Heart left ventricle (tissue), 13 donors: Measurements from ENCODE around the gene ITPR2.

Experiments used
- POLR2A ChIP-seq, 2 donors: fragments of 450-650 bp; IDR thresholded peaks; one replicate each; pipeline ENCODE4 v1.6.1; 2017; ENCODE audit warnings: antibody characterized with exemption in 2 of 2, mild to moderate bottlenecking in 2 of 2, moderate library complexity in 2 of 2
- TF ChIP-seq, protein P1 (sequence below), 12 donors: fragments of 200-600 bp; sonication (generic) in 4 of 12; IDR thresholded peaks; one replicate each; pipeline versions ENCODE4 v1.5.0 to v1.8.0; 2018 to 2022; ENCODE audit warnings: antibody characterized with exemption in 12 of 12, mild to moderate bottlenecking in 5 of 12
- donor health status: ischemic (EF 13 %, LVEDD 7.1; RV severe dilation, severe dysfunction).
- donor health status: DM: no; HTN: yes; CAD: no.
- donor health status: DM: no; HTN: no; CAD: no.
- donor health status: ischemic (EF 25% LVEDD 6.9; RV normal size, moderate dysfunction).
- donor health status: ischemic (EF 25% LVEDD 5.7; RV mildly dilated, moderate dysfunction).
- donor health status: ischemic (EF 35%, LVEDD 5.7; RV mildly dilated, moderate dysfunction).
- donor health status: nonischemic (EF 11% LVEDD 7.7; RV severe dilation, severe dysfunction).
- donor health status: DM: yes; HTN: yes; CAD: no.
- donor health status: PGD.
- donor health status: ischemic (EF 29% LVEDD 5.4; RV normal size, mild dysfunction).
- donor health status: nonischemic (EF 23%, LVEDD 6.1; RV moderate dilation, normal function).

- TF ChIP-seq, protein P1, sequence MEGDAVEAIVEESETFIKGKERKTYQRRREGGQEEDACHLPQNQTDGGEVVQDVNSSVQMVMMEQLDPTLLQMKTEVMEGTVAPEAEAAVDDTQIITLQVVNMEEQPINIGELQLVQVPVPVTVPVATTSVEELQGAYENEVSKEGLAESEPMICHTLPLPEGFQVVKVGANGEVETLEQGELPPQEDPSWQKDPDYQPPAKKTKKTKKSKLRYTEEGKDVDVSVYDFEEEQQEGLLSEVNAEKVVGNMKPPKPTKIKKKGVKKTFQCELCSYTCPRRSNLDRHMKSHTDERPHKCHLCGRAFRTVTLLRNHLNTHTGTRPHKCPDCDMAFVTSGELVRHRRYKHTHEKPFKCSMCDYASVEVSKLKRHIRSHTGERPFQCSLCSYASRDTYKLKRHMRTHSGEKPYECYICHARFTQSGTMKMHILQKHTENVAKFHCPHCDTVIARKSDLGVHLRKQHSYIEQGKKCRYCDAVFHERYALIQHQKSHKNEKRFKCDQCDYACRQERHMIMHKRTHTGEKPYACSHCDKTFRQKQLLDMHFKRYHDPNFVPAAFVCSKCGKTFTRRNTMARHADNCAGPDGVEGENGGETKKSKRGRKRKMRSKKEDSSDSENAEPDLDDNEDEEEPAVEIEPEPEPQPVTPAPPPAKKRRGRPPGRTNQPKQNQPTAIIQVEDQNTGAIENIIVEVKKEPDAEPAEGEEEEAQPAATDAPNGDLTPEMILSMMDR (IDR thresholded peaks at IDR 0.05), result no peak
- TF ChIP-seq POLR2A (IDR thresholded peaks at IDR 0.05), result no peak
Observed at GRCh38 chr12:26489908-26490307, 343.1 kb downstream of the ITPR2 start.
